HL-60 (cell line): ENCODE results near the gene TATDN2.
A peak's percentile ranks its signal among the peaks of the same experiment; 100 is the strongest.
"Not testable (repeated sequence)": the region's sequence is repeated elsewhere in the genome, so short reads cannot be mapped to it uniquely, and the experiment has no call there.

Experiments used
- DNase-seq, 2 experiments: peaks; one replicate each; pipeline ENCODE4 v3.0.0-alpha.2; 2010 to 2020; ENCODE audit warnings: low read depth in 1 of 2, low spot score in 1 of 2
- H3K27ac ChIP-seq: fragments of 250-450 bp; sonication (Bioruptor Pico); replicated peaks from 2 replicates; pipeline ENCODE4 v1.5.1; 2020; ENCODE audit warnings: mild to moderate bottlenecking, moderate library complexity
- H3K27me3 ChIP-seq: fragments of 250-450 bp; sonication (Bioruptor Pico); 2 replicates; pipeline ENCODE4 v1.5.1; 2021; ENCODE audit warnings: mild to moderate bottlenecking, moderate library complexity; ENCODE audit not compliant: insufficient read depth, poor library complexity, severe bottlenecking
- H3K4me3 ChIP-seq: replicated peaks from 2 replicates; pipeline ENCODE4 v1.5.1; 2011; ENCODE audit warnings: mild to moderate bottlenecking, control low read depth, low read length; ENCODE audit not compliant: insufficient read depth
- GABPA ChIP-seq: IDR thresholded peaks from 2 replicates; pipeline ENCODE4 v1.6.1; 2012; ENCODE audit warnings: low read depth
- POLR2AphosphoS5 ChIP-seq: IDR thresholded peaks from 2 replicates; pipeline ENCODE4 v1.6.1; 2012; ENCODE audit warnings: low read depth
- REST ChIP-seq: IDR thresholded peaks from 2 replicates; pipeline ENCODE4 v1.6.1; 2012; ENCODE audit warnings: low read depth; ENCODE audit not compliant: insufficient replicate concordance
- SPI1 ChIP-seq: IDR thresholded peaks from 2 replicates; pipeline ENCODE4 v1.6.1; 2012; ENCODE audit warnings: low read depth, mild to moderate bottlenecking, borderline replicate concordance
- TF ChIP-seq, protein P1 (sequence below): IDR thresholded peaks from one replicate; pipeline ENCODE4 v1.5.1; 2011; ENCODE audit warnings: low read length, control low read depth, inconsistent platforms; ENCODE audit not compliant: insufficient read depth

The TATDN2 gene

DNA sequence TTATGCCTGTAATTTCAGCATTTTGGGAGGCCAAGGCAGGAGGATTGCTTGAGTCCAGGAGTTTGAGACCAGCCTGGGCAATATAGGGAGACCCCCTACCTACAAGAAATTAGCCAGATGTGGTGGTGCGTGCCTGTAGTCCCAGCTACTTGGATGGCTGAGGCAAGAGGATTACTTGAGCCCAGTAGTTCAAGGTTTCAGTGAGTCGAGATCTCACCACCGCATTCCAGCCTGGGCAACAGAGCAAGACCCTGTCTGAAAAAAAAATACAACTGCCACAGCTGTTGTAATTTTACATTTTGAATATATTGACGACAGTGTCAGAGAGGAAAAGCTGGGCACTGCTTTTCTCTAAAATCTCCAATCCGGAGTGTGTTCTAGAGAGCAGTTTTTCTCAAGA, 21.2 kb downstream of the TATDN2 start:
- Histone ChIP-seq H3K4me3 (no peak overlapping the region), H3K27me3 (no peaks in the 10 kb centered on the region), H3K27ac (no peak overlapping the region)
- TF ChIP-seq POLR2AphosphoS5 (no peak), GABPA (no peak), SPI1 (no peak), REST (no peak)
- TF ChIP-seq, protein P1, sequence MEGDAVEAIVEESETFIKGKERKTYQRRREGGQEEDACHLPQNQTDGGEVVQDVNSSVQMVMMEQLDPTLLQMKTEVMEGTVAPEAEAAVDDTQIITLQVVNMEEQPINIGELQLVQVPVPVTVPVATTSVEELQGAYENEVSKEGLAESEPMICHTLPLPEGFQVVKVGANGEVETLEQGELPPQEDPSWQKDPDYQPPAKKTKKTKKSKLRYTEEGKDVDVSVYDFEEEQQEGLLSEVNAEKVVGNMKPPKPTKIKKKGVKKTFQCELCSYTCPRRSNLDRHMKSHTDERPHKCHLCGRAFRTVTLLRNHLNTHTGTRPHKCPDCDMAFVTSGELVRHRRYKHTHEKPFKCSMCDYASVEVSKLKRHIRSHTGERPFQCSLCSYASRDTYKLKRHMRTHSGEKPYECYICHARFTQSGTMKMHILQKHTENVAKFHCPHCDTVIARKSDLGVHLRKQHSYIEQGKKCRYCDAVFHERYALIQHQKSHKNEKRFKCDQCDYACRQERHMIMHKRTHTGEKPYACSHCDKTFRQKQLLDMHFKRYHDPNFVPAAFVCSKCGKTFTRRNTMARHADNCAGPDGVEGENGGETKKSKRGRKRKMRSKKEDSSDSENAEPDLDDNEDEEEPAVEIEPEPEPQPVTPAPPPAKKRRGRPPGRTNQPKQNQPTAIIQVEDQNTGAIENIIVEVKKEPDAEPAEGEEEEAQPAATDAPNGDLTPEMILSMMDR, result no peak
- no peak for DNase-seq

- not testable (repeated sequence) for DNase-seq, H3K27ac ChIP-seq, H3K27me3 ChIP-seq, H3K4me3 ChIP-seq
Measured at GRCh38 chr3:10272476-10272875, 24.2 kb downstream of the TATDN2 start.

DNA sequence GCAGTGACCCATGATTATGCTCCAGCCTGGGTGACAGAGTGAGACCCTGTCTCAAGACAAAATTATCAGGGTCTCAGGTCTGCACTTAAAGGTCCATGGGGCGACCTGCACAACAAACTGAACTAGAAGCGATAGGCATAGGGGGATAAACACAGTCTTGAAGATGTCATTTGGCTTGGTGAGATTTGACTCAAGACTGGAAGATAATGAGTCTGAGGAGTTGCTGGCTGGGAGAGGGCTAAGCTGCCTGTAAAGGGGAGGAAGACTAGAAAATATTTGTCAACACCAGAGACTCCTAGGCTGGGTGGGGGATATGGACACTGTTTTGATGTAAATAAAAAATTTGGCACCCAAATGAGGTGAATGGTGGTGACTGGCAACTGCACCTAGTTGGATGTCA, 24.7 kb downstream of the TATDN2 start:
- Histone ChIP-seq H3K27me3 (no peaks in the 10 kb centered on the region), H3K27ac (no peak overlapping the region), H3K4me3 (no peak overlapping the region)
- DNase-seq, result no peak
- TF ChIP-seq SPI1 (no peak), POLR2AphosphoS5 (no peak), REST (no peak), GABPA (no peak)
- TF ChIP-seq, protein P1, result no peak

DNA sequence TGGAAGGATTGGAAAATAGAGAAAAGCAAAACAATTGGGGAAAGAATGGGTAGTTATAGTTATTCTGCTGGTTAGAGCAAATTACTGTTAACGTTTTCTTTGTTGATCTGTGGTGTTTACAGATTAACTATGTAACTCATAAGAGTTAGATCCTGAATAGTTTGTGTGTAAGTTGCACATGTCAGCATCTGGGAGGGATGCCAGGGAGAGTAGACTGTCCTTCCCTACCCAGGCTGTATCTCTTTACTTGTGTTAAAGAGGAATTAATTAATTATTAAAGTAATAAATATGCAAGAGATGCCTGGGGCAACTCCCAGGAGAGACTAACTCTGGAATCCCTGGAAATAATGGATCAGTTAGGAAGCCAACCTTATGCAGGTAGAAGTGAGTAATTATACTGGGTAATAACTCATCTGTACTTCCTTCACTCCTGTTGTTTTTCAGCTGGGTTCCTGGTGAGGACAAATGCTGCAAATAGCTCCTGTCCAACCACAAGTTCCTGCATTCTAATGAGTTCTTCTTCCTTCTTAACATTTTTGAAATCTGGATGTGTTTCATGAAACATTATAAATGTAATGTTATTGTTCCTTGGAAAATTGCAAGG, 25.5 kb downstream of the TATDN2 start:
- Histone ChIP-seq H3K4me3 (no peak overlapping the region), H3K27me3 (no peaks in the 10 kb centered on the region), H3K27ac (no peak overlapping the region)
- no peak for TF ChIP-seq POLR2AphosphoS5
- TF ChIP-seq SPI1, result no peak
- no peak for TF ChIP-seq REST
- TF ChIP-seq, protein P1, result no peak
- no peak for TF ChIP-seq GABPA
- DNase-seq, result peak in 1 of 2 experiments; percentile 24
